Hepatic stellate cell (primary cell): ENCODE results near the gene ACTG1.

ENCODE experiments used
- DNase-seq: peaks from one replicate; pipeline ENCODE4 v3.0.0; 2011; ENCODE audit warnings: low spot score

ACTG1 gene

DNA sequence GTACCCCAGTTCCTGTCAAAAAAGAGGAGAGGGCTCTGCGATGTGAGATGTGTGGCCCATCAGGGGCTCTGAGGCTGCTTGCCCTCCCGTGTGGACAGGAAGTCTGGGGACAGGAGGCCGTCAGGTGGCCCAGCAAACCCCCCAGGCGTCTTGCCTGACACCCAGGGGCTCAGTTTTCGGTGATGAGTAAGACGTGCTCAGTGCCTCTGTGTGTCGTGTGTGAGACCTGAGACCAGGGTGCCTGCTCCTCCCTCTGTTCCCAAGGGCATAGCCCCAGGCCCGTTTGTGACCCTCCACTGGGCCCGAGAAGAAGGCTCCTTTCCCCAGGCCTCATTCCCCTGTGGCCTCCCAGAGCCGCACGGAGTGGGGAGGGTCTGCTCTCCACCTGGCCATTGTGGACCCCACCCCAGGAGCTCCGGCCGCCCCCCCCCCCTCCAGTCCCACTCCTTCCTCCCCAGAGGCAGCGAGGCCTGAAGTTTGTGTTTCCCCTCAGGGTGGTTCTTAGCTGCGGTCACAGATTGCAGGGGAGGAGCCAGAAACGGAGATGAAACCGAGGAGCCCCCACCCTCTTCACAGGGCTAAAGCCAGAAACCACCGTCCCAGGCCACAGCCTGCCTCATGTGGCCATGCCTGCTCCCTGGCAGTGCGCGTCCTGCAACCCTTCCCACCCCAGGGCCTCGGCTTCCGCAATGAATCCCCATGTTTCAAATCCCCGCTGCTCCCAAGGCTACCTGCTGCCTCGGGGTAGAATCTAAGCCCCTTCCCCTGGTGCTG, 4.9 kb upstream of the ACTG1 start:
- DNase-seq = peak; percentile 74

GRCh38 chr17:81517009-81517338, 4.4 kb upstream of the ACTG1 start:
- no peak for DNase-seq

GRCh38 chr17:81516439-81516838, 3.8 kb upstream of the ACTG1 start:
- DNase-seq = no peak

- DNase-seq = no peak
These were observed 3.0 kb upstream of the ACTG1 start for GRCh38 chr17:81515530-81516041.

DNA sequence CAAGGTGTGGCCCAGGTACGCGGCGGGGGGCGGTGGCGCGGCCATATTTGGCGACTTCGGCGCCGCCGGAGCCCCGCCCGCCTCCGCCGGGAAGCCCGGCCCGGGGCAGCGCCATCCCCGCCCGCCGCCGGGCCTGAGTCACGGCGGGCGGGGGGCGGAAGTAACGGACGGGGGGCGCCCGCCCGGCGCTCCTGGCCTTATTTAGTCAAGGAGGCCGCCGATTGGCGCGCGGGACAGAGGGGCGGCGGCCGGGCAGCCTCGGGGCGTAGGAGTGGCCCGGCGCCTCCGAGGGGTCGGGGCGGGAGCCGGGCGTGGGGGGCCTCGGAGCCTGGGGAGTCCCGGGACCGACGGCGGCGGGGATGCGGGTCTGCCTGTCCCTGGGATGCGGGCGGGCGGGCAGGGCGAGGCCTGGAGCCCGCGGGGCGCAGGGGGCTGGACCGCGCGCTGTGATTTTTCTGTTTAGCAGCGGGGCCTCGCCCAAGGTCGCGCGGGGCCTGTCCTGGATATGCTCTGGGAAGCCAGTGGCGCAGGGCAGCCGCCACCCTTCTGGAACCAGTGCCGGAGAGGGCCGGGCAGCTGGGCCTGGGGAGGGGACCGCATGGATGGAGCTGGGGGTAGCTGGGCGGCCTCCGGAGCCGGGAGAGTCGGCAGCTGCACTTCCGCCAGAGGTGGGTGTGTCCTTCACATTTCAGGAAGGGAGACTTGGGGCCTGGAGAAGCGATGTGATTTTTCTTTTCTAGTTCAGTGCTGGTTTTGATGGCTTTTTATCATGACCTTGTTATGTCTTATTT, 2.3 kb upstream of the ACTG1 start:
- DNase-seq = peak; percentile 85

DNA sequence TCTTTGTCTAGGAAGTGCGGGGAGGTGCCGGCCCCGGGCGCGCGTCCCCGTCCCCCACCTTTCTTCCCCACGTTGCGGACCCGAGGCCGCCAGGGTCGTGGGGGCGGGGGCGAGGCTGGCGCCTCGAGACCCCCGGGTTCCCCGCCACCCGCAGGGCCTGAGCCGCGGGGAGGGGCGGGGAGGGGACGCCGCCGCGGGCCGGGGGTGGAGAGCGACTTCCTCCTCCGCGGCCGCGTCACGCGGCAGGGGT, 1.8 kb upstream of the ACTG1 start:
- DNase-seq = no peak

- DNase-seq = peak; percentile 73
These were observed 1.3 kb upstream of the ACTG1 start for GRCh38 chr17:81513753-81514488.

DNA sequence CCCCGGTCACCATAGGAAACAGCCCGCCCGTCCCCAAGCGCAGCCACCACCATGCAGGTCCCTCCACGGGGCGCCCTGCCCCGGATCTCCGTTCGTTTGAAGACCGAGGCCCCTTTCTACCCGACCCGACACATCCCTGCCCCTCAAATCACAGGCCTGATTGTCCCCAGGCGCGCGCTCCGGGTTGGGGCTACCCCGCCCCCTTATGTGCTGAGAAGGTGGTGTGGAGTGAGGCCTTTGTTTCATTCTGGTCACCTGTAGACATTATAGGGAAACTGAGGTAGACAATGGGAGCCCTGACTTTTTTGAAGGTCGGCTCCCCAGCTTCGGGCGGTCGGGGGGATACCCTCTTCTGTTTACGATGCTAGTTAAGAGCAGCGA, 763 bp upstream of the ACTG1 start:
- DNase-seq = no peak

DNA sequence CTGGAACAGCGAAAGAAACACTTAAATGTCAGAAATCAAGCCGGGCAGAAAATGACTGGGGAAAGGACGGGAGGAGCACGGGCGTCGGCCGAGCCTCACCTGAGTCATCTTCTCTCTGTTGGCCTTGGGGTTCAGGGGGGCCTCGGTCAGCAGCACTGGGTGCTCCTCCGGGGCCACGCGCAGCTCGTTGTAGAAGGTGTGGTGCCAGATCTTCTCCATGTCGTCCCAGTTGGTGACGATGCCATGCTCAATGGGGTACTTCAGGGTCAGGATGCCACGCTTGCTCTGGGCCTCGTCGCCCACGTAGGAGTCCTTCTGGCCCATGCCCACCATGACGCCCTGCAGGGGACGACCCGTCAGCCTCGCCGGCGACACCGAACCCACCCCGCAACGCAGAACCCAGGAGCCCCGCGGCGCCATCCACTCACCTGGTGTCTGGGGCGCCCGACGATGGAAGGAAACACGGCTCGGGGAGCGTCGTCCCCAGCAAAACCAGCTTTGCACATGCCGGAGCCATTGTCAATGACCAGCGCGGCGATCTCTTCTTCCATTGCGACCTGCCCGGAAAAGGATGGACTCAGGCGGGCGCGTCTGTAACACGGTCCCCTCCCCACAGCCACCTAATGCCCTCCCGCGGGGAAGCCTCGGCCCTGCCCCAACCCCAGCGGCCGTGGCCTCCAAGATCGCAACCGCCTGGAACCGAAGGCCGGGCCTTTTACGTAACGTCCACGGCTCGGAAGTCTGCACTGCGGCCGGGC, 616 bp downstream of the ACTG1 start:
- DNase-seq = no peak

DNA sequence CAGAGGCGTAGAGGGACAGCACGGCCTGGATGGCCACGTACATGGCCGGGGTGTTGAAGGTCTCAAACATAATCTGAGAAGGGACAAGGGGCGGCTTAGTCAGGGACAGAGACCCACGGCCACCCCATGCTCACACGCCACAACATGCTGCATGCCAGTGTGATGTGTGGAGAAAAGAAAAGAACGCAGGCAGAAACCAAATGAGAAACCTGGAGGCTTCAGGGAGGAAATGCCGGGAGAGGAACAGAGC, 1.1 kb downstream of the ACTG1 start:
- DNase-seq = no peak

DNA sequence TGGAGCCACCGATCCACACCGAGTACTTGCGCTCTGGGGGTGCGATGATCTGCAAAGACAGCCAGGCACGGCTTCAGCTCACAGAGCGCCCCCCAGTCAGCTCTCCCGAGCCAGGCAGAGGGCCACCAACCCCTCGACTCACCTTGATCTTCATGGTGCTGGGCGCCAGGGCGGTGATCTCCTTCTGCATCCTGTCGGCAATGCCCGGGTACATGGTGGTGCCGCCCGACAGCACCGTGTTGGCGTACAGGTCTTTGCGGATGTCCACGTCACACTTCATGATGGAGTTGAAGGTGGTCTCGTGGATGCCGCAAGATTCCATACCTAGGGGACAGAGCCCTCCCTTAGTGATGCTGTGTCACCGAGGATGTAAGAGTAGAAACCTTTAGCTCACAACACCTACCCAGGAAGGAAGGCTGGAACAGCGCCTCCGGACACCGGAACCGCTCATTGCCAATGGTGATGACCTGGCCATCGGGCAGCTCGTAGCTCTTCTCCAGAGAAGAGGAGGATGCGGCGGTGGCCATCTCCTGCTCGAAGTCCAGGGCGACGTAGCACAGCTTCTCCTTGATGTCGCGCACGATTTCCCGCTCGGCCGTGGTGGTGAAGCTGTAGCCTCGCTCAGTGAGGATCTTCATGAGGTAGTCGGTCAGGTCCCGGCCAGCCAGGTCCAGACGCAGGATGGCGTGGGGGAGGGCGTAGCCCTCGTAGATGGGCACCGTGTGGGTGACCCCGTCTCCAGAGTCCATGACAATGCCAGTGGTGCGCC, 1.6 kb downstream of the ACTG1 start:
- DNase-seq = no peak

DNA sequence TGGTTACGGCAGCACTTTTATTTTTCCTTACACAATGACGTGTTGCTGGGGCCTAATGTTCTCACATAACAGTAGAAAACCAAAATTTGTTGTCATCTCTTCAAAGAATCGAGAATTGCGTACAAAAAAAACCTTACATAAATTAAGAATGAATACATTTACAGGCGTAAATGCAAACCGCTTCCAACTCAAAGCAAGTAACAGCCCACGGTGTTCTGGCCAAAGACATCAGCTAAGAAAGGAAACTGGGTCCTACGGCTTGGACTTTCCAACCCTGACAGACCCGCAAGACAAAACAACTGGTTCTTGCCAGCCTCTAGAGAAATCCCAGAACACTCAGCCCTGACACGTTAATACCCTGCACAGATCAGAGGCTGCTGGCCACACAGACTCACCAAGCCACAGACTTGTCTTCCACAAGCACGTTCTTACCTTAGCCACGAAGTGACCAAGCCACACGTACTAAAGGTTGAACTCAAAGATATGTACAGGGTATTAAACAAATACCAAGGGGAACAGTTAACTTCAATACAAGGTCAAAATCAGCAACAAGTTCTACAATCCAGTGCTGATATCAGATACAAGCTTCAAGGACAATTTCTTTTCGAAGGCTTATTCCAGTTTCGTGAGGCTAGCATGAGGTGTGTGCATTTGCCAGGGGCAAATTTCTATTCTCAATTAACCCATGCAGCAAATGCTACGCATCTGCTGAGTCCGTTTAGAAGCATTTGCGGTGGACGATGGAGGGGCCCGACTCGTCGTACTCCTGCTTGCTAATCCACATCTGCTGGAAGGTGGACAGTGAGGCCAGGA, 2.4 kb downstream of the ACTG1 start:
- DNase-seq = no peak

- no peak for DNase-seq
These were observed 3.2 kb downstream of the ACTG1 start for GRCh38 chr17:81509207-81509971.

DNA sequence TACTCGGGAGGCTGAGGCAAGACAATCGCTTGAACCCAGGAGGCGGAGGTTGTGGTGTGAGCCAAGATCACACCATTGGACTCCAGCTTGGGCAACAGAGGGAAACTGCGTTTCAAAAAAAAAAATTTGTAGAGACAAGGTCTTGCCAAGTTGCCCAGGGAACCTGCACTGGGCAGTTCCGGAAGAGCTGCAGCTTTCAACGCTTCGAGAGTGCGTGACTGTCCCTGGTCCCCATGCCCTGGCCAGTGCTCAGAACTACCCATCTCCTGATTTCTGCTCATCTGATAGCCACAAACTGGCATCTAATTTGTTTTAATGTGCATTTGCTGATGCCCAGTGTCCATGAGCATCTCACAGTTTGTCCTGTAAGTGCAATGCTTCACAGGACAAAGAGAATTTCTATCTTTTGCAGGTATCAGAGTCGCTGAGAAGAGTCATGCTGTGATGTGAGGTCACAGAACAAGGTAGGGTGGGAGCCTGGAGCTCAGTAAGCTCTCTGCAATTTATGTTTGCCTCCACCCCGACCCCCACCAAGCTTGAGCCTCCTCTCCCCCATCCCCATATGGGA, 3.9 kb downstream of the ACTG1 start:
- no peak for DNase-seq

GRCh38 chr17:81503619-81504018, 9.0 kb downstream of the ACTG1 start:
- no peak for DNase-seq

DNA sequence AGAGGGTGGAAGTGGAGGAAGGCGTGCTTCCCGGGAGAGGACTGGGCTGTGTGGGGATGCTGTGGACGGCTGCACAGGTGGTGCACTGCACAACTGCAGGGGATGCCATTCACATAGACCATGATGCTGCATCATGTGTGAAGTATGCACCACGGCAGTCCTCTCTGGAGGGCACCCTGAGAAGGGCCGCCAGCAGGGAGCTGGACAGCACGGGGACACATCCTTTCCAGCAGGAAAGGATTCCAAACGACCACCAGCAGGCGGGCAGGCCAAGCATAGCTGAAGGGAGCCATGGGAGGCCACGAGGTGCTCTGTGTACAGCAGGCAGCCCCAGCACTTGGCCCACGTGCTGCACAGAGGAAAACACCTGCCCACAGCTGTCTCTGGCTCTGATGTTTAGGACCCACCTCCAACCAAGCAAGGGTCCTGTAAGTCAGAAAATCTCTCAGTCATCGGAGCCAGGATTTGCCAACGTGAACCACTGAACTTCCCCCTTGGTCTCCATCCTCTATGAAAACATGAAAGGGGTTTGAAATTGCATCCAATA, 10.1 kb downstream of the ACTG1 start:
- no peak for DNase-seq

DNA sequence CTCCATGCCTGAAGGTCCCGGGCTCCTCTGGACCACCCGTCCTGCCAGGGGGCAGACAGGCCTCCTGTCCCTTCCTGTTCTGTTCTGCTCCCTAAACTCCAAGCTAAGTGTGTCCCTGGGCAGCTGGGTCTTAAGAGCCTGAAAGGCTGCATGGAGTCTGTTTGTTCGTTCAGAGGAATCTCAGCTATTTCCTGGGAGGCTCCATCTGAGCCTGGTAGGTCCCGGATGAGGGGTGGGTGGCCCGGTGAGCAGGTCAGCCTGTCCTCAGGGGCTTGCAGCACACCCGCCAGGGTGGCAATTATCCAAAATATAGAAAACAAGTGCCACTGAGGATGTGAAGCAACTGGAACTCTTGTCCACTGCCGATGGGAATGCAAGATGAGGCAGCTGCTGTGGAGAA, 12.6 kb downstream of the ACTG1 start:
- DNase-seq = peak; percentile 75

DNA sequence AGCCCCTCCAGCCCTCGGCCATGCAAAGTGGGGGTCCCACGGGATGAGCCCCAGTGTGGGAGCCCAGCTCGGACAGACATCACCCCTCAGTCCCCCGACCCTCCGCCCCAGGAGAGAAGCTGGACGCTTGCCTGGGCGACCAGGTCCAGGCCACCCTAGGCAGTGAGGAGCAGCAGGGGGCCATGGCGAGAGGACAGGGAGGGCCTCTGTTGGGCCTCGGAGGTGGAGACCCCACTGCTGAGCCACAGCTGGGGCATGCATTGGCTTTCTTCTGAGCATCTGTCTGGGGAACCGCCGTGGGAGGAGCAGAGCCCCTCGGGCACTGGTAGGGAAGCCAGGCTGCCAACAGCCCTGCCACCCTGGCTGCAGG, 13.0 kb downstream of the ACTG1 start:
- DNase-seq = no peak

GRCh38 chr17:81498953-81499600, 13.5 kb downstream of the ACTG1 start:
- DNase-seq = no peak
